GM20000 (cell line): Measurements from ENCODE around the gene RRAD.

ENCODE experiments used
- DNase-seq: peaks from one replicate; pipeline ENCODE4 v3.0.0; 2012; ENCODE audit warnings: low spot score
- TF ChIP-seq, protein P1 (sequence below): IDR thresholded peaks from 2 replicates; pipeline ENCODE4 v1.5.1; 2012; ENCODE audit warnings: mild to moderate bottlenecking, control low read depth; ENCODE audit errors: extremely low read depth, missing control alignments

Gene RRAD

DNA sequence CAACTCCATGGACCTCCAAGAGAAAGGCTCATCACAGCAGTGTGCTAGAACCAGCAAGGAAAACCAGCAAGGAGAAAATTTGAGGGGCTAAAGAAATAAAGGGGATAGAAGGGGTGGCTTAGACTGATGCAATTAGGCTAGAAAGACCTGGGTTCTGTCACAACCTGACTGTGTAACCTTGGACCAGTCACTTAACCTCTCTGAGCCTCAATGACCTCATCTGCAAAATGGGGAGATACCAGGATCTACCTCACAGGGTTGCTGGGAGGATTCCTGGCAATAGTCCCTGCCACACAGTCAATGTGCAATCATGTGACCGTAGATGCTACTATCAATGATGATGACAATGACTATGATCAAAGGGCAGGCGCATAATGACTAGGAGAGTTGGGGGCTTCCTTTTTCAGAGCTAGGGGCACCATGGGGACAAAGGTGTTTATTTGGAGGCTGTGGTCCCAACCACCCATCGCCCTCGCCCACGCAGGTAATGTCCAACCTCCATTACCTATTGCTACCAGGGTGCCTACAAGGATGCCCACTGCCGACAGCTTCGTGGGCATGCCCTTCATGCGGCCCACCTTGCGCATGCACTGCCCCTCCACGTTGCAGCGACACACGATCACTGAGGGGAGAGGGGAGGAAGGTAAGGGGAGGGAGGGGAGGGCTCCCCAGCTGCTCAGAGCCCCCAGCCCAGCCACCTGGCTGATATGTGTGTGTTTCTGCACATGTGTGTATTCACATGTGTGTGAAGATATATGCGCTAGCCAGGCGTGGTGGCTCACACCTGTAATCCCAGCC is 16.4 kb downstream of the RRAD start:
- no peak for DNase-seq

DNA sequence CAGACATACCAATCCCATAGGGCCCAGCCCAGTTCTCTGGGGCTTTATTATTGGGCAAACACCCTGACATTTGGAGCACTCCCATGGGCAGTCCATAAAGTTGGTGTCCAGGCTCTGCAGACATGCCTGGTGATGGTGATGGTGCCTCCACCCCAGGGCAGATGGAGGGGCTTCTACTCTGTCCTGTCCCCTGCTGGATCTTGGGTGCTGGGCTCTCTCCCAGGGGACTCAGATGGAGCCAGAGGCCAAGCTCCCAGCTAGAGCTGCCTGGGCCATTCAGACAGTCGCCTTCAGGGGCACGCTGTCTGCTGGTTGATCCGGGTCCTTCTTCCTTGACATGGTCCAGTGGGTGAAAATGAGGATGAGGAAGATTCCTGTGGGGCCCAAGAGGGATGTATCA is 17.2 kb downstream of the RRAD start:
- no peak for DNase-seq
- TF ChIP-seq, protein P1, sequence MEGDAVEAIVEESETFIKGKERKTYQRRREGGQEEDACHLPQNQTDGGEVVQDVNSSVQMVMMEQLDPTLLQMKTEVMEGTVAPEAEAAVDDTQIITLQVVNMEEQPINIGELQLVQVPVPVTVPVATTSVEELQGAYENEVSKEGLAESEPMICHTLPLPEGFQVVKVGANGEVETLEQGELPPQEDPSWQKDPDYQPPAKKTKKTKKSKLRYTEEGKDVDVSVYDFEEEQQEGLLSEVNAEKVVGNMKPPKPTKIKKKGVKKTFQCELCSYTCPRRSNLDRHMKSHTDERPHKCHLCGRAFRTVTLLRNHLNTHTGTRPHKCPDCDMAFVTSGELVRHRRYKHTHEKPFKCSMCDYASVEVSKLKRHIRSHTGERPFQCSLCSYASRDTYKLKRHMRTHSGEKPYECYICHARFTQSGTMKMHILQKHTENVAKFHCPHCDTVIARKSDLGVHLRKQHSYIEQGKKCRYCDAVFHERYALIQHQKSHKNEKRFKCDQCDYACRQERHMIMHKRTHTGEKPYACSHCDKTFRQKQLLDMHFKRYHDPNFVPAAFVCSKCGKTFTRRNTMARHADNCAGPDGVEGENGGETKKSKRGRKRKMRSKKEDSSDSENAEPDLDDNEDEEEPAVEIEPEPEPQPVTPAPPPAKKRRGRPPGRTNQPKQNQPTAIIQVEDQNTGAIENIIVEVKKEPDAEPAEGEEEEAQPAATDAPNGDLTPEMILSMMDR: no peak

More for the DNA sequence above, 16.4 kb downstream of the RRAD start:
- TF ChIP-seq, protein P1: no peak

DNA sequence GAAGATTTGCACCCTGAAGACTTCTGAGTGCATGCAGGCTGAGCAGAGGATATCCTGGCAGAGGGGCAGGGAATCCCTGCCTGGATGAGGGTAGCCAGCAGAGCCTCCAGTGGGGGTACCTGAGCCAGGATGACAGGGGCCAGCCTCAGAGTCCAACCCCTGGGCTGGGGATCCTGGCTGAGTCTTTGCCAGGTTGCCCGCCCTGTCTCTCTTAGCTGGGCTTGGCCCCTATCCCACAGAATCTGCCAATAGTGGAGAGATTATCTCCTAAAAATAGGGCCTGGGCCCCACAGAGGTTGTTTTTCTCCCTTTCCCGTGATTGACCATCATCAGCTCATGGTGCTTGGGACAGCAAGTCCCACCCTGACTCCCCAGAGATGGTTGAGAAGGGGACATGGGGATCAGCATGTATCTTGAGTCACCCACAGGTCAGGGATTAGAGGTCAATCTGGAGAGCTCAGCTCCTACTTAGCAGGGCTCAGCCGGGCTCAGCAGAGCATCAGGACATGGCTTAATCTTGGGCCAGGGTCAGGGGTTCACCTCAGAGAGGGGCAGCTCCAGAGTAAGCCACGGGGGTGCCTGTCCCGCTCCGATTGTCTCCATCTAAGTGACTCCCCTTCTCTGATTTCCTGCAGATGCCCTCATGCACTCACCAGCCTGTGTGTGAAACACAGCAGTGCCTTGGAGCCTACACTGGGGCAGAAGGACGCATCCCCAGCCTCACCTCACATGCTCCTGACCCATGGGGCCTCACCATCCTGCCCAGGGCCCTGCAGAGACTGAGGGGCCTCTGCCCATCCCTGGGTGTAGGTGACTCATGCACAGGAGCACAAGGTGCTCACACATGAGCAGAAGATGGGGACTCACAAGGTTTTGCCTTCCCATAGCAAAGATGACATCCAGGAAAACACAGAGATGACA is 18.2 kb downstream of the RRAD start:
- TF ChIP-seq, protein P1: no peak
- no peak for DNase-seq

DNA sequence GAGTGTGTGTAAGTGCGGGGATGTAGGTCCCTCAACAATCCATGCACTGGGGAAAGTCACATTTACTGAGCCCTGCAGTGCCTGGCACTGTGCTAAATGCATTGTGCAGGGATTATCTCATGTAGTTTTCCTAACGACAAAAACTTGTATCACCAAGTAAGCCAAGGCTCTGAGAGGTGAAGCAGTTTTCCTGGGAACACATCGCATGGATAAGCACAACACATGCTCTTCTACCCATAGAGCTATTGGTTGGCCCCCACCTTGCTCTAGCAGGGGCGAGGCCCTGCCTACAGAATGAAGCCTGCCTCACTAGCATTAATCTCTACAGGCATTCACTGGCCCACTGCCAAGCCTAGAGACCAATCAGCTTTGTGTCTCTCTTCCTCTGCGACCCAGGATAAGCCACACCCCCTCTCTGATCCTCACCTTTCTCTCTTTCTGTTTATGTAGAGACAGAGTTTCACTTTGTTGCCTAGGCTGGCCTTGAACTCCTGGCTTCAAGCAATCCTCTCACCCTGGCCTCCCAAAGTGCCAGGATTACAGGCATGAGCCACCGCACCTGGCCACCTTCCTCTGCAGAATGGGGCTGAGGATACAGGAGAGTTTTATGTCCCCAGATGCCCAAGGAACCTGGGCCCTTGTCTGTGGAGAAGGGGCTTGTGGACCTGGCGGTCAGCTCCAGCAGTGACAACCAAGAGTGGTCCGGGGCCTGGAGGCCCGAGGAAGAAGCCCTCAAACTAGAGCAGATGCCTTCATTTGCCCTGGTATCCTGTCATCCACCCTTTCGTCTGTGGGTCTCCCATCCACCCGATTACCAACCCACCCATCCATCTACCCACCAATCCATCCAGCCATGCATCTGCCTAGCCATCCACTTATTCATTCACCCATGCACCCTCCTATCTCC is 19.4 kb downstream of the RRAD start:
- TF ChIP-seq, protein P1: no peak
- no peak for DNase-seq

DNA sequence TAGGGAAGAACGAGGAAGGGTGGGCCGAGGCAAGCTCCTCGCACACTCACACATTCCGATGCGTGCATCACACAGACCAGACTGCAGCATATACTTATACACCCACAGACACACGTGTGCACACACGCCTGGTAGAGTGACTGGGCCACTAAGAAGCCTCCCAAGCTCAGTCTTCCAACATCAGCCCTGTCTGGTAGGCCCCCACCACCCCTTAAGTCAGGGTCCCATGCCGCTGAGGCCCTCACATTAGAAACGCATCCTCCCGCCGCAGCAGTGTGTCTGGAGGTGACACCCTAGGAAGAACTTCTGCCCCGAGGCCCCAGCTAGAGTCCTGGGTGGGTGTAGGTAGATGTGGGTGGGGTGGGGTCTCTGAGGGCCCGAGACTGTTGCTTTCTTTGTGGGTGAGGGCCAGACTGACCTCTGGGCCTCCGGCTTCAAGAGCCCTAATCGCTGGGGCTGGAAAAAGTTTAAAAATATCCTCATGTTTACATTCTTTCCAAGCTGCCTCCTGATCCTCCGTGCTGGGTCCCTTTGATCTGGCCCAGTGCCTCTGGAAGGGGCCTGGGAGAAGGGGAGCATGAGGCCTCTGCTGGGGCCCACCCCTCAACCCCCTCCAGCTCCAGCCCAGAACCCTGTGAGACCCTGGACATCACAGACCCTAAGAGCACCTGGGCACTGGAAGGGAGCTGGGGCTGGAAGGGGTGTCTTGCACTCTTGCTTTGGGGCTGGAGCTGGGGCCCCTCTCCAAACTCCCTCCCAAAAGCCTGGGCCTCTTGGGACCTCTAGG is 20.3 kb downstream of the RRAD start:
- TF ChIP-seq, protein P1: no peak

DNA sequence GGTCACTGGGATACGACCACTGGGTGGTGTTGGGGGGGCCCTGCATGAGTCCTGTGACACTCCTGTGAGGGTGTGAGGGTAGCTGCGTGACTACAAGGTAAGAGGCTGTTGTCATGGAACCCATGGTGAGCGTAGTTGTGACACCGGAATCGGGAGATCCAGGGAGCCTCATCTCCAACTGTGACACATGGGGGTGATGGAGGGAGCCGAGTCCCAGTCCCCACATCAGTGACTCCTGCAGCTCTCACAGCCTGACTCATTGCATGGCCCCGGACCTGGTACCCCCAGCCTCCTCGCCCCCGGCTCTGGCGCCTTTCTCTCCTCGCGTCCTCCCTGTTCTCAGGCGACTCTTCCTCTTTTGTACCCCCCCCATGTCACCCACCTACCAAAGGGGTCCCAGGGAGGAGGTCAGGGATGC is 20.9 kb downstream of the RRAD start:
- TF ChIP-seq, protein P1: no peak
- no peak for DNase-seq

More for the DNA sequence above, 20.3 kb downstream of the RRAD start:
- no peak for DNase-seq
